Thyroid gland (tissue), 4 donors: Measurements from ENCODE around the gene TMEM237. TPM values are rescaled to one million over a fixed set of nuclear protein-coding genes. Genes with fewer than 3 reads are reported as not detected.

Experiments used
- DNase-seq, 2 donors: peaks; one replicate each; pipeline ENCODE4 v3.0.0-alpha.2; 2019
- H3K27ac ChIP-seq, 3 donors: fragments of 200-600 bp; sonication (generic); 1 replicate in 2 of 3; 2 replicates in 1 of 3; pipeline ENCODE4 v1.5.1; 2016 to 2019; ENCODE audit warnings: mild to moderate bottlenecking in 1 of 3, moderate library complexity in 1 of 3
- H3K27me3 ChIP-seq: fragments of 200-600 bp; sonication (generic); one replicate; pipeline ENCODE4 v1.5.1; 2019
- H3K36me3 ChIP-seq, 2 donors: fragments of 200-600 bp; sonication (generic); one replicate each; pipeline ENCODE4 v1.5.1; 2016 to 2019
- H3K4me1 ChIP-seq, 2 donors: fragments of 200-600 bp; sonication (generic); one replicate each; pipeline ENCODE4 v1.5.1; 2017 to 2019
- H3K4me3 ChIP-seq, 3 donors: fragments of 200-600 bp; sonication (generic); replicated peaks in 1 of 3; 1 replicate in 2 of 3; 2 replicates in 1 of 3; pipeline ENCODE4 v1.5.1; 2016; ENCODE audit warnings: mild to moderate bottlenecking in 1 of 3
- H3K9me3 ChIP-seq: fragments of 200-600 bp; sonication (generic); one replicate; pipeline ENCODE4 v1.5.1; 2017
- POLR2A ChIP-seq, 2 donors: fragments of 450-650 bp; IDR thresholded peaks; one replicate each; pipeline ENCODE4 v1.6.1; 2017; ENCODE audit warnings: antibody characterized with exemption in 2 of 2, mild to moderate bottlenecking in 2 of 2, moderate library complexity in 1 of 2
- WGBS, 2 donors: methylation state at CpG; one replicate each; pipeline ENCODE4 v1.1.5; 2017; 5-methylcytosine and 5-hydroxymethylcytosine counted together
- intact Hi-C: fragments of 100-400 bp; cut with DNase I; formaldehyde crosslinking; loops from one replicate; pipeline ENCODE4 v1.15.1; 2023
- small RNA-seq: library from RNA; depleted of rRNA; stranded (forward); fragments of <200 nt; gene quantifications from one replicate; pipeline ENCODE3, GENCODE V24; 2016
- total RNA-seq, 4 donors: library from RNA; depleted of rRNA; stranded (reverse); fragments of >200 nt; gene quantifications; one replicate each; pipeline ENCODE4 v1.2.3, GENCODE V29; 2016
- TF ChIP-seq, protein P1 (sequence below), 6 experiments: fragments of 200-600 bp in 3 of 6; fragments of 450-650 bp in 3 of 6; sonication (generic) in 3 of 6; IDR thresholded peaks; one replicate each; pipeline ENCODE4 v1.5.1; 2016 to 2019; ENCODE audit warnings: antibody characterized with exemption in 6 of 6, mild to moderate bottlenecking in 2 of 6, inconsistent platforms in 1 of 6, moderate library complexity in 1 of 6

TMEM237 gene
- total RNA-seq, 4 donors from 2014 or later: 16.7 to 27.5 (median 19.1) TPM

DNA sequence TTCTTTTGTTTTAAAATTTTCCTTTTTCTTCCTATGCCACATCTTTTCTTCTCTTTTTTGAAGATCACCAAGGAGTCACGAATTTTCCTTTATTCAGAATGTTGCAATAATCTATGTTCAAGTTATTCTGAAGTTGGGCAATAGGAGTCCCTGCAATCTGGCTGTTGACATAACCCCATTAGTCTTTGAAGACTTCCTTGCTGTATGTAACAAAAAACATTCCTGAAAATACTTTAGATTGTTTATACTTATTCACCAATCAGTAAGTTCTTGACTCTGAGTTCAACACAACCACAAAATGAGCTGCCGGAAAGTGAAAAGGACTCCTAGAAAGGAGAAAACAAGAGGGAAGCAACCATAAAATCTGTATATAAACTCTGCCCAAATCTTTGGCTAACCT is 62.8 kb downstream of the TMEM237 start:
- H3K4me1 ChIP-seq: no peaks in the 10 kb centered on the region
- no peaks in the 10 kb centered on the region for H3K9me3 ChIP-seq
- intact Hi-C loops: no loop called here
- 78 to 81% methylated on average over 2 of the region's 2 CpGs for WGBS, 2 donors
- DNase-seq: no peak
- no peak overlapping the region for H3K27ac ChIP-seq
- TF ChIP-seq POLR2A (IDR thresholded peaks at IDR 0.05): no peak
- TF ChIP-seq, protein P1, sequence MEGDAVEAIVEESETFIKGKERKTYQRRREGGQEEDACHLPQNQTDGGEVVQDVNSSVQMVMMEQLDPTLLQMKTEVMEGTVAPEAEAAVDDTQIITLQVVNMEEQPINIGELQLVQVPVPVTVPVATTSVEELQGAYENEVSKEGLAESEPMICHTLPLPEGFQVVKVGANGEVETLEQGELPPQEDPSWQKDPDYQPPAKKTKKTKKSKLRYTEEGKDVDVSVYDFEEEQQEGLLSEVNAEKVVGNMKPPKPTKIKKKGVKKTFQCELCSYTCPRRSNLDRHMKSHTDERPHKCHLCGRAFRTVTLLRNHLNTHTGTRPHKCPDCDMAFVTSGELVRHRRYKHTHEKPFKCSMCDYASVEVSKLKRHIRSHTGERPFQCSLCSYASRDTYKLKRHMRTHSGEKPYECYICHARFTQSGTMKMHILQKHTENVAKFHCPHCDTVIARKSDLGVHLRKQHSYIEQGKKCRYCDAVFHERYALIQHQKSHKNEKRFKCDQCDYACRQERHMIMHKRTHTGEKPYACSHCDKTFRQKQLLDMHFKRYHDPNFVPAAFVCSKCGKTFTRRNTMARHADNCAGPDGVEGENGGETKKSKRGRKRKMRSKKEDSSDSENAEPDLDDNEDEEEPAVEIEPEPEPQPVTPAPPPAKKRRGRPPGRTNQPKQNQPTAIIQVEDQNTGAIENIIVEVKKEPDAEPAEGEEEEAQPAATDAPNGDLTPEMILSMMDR (IDR thresholded peaks at IDR 0.05): no peak
- H3K4me3 ChIP-seq: no peak overlapping the region
- no peaks in the 10 kb centered on the region for H3K36me3 ChIP-seq
- no peaks in the 10 kb centered on the region for H3K27me3 ChIP-seq

DNA sequence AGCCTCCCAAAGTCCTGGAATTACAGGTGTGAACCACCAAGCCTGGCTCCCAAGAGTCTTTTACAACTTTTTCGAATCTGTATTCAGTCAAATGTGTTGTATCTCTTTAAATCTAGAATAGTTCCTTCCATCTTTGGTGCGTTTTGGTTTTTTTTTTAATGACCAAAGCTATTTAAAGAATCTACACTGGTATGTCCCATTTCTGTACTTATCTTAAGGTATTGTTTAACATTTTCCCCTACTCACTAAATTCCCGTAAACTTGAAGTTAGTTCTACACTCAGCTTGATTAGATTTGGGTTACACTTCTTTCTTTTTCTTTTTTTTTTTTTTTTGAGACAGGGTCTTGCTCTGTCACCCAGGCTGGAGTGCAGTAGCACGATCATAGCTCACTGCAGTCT is 63.8 kb downstream of the TMEM237 start:
- 76 to 77% methylated on average over 4 of the region's 4 CpGs for WGBS, 2 donors
- no peak for TF ChIP-seq POLR2A (IDR thresholded peaks at IDR 0.05)
- TF ChIP-seq, protein P1 (IDR thresholded peaks at IDR 0.05): no peak
- Histone ChIP-seq H3K27ac (no peak overlapping the region), H3K4me3 (no peak overlapping the region), H3K27me3 (no peaks in the 10 kb centered on the region), H3K4me1 (no peaks in the 10 kb centered on the region), H3K36me3 (no peaks in the 10 kb centered on the region), H3K9me3 (no peaks in the 10 kb centered on the region)
- intact Hi-C loops: no loop called here
- no peak for DNase-seq

- H3K9me3 ChIP-seq: no peaks in the 10 kb centered on the region
- H3K27me3 ChIP-seq: no peaks in the 10 kb centered on the region
- TF ChIP-seq, protein P1 (IDR thresholded peaks at IDR 0.05): no peak
- TF ChIP-seq POLR2A (IDR thresholded peaks at IDR 0.05): no peak
- H3K4me3 ChIP-seq: no peak overlapping the region
- H3K36me3 ChIP-seq: no peaks in the 10 kb centered on the region
- intact Hi-C loops: no loop called here
- H3K27ac ChIP-seq: no peak overlapping the region
- H3K4me1 ChIP-seq: no peaks in the 10 kb centered on the region
- DNase-seq: no peak
- 85 to 92% methylated on average over 3 of the region's 3 CpGs for WGBS, 2 donors
Measured at GRCh38 chr2:201575971-201576370, 67.3 kb downstream of the TMEM237 start.

GRCh38 chr2:201574766-201575165 is 68.5 kb downstream of the TMEM237 start:
- no peak for DNase-seq
- TF ChIP-seq, protein P1 (IDR thresholded peaks at IDR 0.05): no peak
- TF ChIP-seq POLR2A (IDR thresholded peaks at IDR 0.05): no peak
- intact Hi-C loops: no loop called here

GRCh38 chr2:201572846-201573508 is 70.3 kb downstream of the TMEM237 start:
- no peak for DNase-seq
- Histone ChIP-seq H3K9me3 (no peaks in the 10 kb centered on the region), H3K27ac (no peak overlapping the region), H3K4me1 (no peaks in the 10 kb centered on the region), H3K4me3 (no peak overlapping the region), H3K27me3 (no peaks in the 10 kb centered on the region), H3K36me3 (no peaks in the 10 kb centered on the region)
- WGBS, 2 donors: 94% methylated on average over 2 of the region's 2 CpGs
- intact Hi-C loops: no loop called here
- TF ChIP-seq, protein P1 (IDR thresholded peaks at IDR 0.05): no peak
- no peak for TF ChIP-seq POLR2A (IDR thresholded peaks at IDR 0.05)

More at GRCh38 chr2:201574766-201575165, 68.5 kb downstream of the TMEM237 start:
- Histone ChIP-seq H3K27ac (no peak overlapping the region), H3K36me3 (no peaks in the 10 kb centered on the region), H3K27me3 (no peaks in the 10 kb centered on the region), H3K4me3 (no peak overlapping the region), H3K4me1 (no peaks in the 10 kb centered on the region), H3K9me3 (no peaks in the 10 kb centered on the region)
- WGBS, 2 donors: 88 to 89% methylated on average over 1 of the region's 1 CpG

Small RNA genes within 50 kb of the gene (small RNA-seq; reads per million reads assigned to genes)
- gene RNU6-651P: not detected

Other genes starting within 250 kb of the TMEM237 start
- gene TRAK2, start 192.0 kb downstream of the TMEM237 start, total RNA-seq: 10 to 100 TPM; 71.7 to 89.6 (median 79.7) TPM
- 10 to 100 TPM; 25.6 to 41.9 (median 31.4) TPM for gene STRADB, start 191.8 kb downstream of the TMEM237 start, total RNA-seq
- not detected for gene MPP4, start 55.1 kb upstream of the TMEM237 start, total RNA-seq
- gene ALS2, start 137.4 kb upstream of the TMEM237 start, total RNA-seq: 10 to 100 TPM; 20.9 to 37.6 (median 29.9) TPM
- 1 to 10 TPM in 1 of 4 donors, not detected in 3; 1.2 TPM for gene CDK15, start 163.0 kb upstream of the TMEM237 start, total RNA-seq